GM21717 (cell line): ENCODE measurements around the gene IL2RA.
"Not testable (repeated sequence)": the region's sequence is repeated elsewhere in the genome, so short reads cannot be mapped to it uniquely, and the experiment has no call there.

Experiments
- ATAC-seq: cut with Tn5 transposase; IDR thresholded peaks from one replicate; pipeline ENCODE4 v1.9.1; 2021; ENCODE audit warnings: mild to moderate bottlenecking, moderate library complexity; ENCODE audit not compliant: unreplicated experiment

IL2RA gene

DNA sequence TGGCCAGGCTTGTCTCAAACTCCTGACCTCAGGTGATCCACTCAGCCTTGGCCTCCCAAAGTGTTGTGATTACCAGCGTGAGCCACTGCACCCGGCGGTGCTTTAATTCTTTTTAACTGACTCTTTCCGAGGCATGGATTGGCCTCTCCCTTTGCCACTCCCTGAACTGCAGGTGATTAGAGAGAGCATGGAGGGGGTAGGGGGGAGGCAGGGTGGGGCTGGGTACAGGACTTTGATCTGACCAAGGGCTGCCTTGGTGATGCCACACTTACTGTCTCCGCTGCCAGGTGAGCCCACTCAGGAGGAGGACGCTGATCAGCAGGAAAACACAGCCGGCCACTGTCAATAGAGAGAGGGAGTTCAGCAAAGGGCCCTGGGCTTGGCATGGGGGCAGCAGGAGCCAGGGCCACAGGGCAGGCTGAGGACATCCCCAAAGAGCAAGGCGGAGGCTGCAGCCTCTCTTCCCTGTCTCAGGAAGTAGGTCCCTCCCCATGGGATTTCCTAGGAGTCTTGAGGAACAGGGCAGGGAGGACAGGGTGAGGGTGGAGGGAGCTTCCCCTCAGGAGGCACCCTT, 44.3 kb downstream of the IL2RA start:
- no peak for ATAC-seq

DNA sequence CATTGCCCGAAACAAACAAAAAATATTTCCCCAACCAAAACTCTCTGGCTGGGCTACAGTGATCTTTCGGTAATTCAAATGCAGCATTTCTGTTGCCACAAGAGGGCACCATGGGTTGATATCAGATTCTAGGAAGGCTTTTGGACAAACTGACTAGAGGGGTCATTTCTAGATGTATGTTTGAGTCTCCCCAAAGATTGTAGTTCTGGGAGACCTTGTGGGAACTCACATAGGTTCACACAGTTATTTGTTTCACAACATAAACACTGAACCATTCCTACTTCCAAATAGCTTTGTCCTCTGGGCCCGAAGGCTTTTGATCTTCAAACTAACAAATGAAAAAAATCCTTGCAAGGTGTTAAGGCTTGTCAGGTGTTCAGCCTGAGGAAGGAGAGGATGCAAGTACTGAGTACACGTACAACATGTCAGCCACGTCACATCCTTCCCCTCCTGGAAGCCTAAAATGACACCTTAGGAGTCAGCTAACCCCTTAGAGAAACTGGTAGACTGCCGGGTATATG, 47.9 kb downstream of the IL2RA start:
- peak; percentile 67 for ATAC-seq

DNA sequence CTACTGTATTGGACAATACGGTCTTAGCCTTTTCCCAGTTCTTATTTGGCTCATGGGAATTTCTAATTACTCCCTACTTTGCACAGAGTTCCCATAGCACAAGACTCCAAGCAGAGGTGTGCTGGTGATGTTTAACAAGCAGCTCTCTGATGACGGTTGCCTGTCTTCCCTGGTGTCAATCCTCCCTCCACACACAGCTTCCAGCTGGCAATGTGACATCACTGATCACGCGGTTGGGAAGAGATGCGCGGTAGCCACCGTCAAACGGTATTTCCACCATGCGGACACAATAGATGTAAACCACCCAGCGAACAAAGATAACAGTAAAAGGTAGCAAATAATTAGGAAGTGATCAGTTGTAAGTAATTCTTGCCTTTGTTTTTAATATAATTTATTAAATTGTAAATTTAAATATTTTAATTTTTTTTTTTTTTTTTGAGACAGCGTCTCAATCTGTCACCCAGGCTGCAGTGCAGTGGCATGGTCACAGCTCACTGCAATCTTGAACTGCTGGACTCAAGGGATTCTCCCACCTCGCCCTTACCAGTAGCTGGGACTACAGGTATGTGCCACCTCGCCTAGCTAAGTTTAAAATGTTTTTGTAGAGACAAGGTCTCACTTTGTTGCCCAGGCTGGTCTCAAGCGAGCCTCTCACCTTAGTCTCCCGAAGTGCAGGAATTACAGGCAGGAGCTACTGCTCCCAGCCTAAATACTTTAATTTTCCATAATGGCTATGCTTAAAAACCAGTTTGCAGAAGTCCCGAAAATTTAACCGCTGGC, 48.6 kb downstream of the IL2RA start:
- no peak for ATAC-seq

DNA sequence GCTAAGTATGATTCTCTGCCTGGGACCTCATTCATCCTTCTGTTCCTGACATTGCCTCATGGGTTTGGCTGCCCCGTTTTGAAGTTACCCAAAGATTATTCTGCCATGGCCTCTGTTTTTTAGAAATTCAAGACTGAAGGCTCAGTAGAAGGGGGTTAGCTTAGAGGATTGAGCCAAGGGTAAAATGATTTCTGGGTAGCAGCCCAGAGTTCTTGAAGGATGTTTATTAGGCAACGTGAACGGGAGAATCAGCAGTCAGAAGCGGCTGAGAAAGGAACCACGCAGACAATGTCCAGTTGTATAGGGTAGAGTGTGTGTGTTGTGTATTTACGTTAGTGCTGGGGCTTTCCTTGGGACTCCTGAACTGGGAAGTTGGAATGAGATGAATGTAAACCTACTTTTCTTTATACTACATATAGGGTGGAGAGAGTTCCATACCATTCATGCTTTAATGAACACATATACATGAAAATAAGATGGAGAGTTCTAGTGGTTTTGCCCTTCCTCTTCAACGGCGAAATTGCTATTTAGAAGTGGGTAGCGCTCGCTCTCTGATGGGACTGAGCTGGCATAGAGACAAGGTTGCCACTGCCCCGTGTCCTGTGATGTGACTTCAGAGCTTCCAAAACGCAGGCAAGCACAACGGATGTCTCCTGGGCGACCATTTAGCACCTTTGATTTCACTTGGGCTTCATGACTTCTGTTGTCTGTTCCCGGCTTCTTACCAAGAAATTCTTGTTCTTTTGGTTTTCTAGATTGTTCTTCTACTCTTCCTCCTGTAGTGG, 49.9 kb downstream of the IL2RA start:
- no peak for ATAC-seq

DNA sequence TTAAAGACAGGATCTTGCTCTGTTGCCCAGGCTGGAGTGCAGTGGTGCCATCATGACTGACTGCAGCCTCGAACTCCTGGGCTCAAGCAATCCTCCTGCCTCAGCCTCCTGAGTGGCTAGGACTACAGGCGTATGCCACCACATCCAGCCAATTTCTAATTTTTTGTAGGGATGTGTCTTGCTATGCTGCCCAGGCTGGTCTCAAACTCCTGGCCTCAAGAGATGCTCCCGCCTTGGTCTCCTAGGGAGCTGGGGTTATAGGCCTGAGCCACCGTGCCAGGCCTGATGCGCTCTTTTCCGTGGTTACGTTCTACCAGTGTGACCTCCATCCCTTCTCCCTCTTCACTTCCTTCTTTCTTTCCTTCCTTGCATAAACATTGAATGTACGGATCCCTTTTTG, 50.6 kb downstream of the IL2RA start:
- no peak for ATAC-seq

DNA sequence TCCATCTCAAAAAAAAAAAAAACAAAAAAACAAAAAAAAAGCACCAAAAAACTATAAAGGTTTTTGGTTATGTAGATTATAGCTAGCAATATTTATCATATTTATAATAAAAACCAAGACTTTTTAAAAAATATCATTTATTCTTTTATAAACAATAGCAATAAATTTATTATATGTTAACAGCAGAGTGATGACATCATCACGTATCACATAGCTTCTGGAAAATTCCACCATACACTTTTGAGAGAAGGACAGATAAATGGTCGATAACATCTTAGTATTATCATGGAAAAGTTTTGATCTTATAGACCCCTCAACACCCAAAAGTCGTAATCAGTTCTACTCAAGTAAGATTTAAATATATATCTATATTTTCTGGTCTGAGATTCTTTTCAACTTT, 51.6 kb downstream of the IL2RA start:
- ATAC-seq = no peak

DNA sequence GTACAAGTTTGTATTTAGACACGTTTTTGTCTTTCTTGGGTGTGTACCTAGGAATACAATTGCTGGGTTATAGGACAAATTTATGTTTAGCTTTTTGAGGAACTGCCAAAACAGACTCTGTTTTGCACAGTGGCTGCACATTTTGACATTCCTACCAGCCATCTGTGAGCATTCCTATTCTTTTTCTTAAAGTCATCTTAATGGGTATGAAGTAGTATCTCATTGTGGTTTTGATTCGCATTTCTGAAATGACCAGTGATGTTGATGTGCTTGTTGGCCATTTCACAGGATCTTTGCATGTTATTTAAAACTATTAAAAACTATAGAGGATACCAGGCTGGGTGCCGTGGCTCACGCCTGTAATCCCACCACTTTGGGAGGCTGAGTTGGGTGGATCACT, 52.2 kb downstream of the IL2RA start:
- ATAC-seq = no peak

DNA sequence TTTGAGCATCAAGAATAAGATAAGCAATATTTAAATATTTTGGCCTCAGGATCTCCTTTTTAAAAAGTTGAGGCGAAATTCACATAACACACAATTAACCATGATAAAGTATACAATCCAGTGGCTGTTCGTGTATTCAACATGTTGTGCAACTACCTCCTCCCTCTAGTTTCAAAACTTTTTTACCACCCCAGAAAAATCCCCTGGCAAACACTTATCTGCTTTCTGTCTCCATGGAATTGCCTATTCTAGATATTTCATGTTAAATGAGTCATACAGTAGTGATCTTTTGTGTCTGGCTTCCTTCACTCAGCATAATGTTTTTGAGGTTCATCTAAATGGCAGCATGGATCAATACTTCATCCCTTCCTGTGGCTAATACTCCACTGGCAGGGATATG, 53.0 kb downstream of the IL2RA start:
- ATAC-seq = no peak

DNA sequence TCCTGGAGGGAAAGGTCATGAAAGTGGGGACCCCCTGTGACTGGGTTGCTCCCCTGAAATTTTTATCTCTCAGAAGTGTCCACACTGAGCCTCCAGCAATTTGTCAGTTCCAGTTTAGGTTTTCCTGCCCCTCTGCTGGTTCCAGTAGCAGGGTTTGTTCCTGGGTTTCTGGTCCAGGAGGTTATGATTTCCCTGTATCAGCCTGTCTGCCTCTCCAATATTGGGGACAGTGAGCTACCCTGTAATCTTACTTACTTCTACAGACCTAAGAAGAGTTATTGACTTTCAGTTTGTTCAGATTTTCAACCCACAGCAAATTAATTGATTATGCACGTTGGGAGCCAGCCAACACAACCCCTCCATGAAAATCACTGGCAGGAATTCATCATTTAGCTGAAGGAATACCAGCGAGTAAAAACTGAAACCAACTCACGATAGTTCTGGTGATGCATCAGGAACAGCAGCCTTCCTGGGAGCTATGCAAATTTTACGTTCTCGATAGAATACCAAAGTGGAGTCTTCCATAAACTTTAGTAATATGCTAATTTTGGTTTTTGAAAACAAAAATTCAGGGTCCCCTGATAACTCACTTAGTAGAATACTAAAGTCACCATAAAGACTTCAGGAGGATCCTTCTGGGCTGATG, 53.5 kb downstream of the IL2RA start:
- no peak for ATAC-seq

DNA sequence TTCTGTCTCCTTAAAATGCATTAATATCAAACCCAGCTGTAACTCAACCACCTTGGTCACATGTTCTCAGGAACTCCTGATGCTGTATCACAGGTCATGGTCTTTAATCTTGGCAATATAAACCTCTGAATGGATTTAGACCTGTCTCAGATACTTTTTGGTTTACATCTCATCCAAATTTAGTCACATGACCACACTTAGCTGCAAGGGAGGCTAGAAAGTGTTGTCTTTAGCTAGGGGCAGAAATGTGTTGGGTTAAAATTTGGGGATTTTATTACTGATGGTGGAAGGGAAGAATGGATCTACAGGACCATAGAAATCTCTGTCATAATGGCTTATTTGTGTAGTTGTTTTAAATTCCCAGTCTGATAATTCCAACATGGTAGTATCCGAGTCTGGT, 55.2 kb downstream of the IL2RA start:
- no peak for ATAC-seq

DNA sequence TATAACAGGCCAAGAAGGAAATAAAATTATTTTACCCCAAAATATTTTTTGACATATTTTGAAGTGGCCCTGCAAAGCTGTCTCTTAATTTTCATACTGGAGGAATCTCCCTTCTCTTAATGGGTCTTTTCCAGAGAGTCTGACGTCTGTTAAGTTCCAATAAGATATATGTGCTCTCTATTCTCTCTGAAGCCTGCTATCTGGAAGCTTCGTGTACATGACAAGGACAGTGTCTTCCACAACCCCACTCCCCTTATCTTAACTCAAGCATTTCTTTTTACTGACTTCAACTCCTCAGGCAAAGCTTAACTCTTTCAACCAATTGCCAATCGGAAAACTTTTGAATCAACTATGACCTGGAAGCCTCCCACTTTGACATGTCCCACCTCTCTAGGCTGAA, 55.6 kb downstream of the IL2RA start:
- ATAC-seq = no peak

DNA sequence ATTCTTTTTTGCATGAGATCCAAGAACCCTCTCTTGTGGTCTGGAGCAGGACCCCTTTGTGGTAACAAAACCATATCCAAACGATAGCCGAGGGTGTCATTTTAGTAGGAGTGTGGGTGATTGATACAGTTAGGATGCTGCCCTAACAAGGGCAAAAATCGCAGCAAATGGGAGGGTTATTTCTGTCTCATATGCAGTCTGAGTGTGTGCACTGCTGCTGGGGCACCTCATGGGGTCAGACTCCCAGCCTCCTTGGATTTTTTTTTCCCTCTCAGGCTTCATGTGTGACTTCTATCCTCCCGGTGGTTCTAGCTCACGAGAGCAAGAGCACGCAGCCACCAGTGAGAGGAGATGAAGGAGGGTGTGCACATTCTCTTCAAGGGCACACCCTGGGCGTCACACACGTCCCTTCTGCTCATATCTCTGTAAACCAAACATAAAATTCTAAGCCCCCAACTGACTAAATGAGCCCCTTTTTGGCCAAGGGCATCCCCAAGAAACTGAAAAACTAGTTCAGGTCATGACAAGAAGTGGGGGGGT, 56.2 kb downstream of the IL2RA start:
- no peak for ATAC-seq

DNA sequence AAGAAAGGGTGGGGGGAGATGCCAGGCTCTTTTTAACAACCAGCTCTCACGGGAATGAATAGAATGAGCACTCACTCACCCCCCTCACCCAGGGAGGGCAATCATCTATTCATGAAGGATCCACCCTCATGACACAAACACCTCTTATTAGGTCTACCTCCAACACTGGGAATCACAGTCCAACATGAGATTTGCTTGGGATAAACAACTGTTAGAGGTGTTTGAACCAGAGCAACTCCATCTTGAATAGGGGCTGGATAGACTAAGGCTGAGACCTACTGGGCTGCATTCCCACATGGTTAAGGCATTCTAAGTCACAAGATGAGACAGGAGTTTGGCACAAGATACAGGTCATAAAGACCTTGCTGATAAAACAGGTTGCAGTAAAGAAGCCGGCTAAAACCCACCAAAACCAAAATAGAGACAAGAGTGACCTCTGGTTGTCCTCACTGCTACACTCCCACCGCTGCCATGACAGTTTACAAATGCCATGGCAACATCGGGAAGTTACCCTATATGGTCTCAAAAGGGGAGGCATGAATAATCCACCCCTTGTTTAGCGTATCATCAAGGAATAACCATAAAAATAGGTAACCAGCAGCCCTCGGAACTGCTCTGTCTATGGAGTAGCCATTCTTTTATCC, 56.9 kb downstream of the IL2RA start:
- ATAC-seq = not testable (repeated sequence)

DNA sequence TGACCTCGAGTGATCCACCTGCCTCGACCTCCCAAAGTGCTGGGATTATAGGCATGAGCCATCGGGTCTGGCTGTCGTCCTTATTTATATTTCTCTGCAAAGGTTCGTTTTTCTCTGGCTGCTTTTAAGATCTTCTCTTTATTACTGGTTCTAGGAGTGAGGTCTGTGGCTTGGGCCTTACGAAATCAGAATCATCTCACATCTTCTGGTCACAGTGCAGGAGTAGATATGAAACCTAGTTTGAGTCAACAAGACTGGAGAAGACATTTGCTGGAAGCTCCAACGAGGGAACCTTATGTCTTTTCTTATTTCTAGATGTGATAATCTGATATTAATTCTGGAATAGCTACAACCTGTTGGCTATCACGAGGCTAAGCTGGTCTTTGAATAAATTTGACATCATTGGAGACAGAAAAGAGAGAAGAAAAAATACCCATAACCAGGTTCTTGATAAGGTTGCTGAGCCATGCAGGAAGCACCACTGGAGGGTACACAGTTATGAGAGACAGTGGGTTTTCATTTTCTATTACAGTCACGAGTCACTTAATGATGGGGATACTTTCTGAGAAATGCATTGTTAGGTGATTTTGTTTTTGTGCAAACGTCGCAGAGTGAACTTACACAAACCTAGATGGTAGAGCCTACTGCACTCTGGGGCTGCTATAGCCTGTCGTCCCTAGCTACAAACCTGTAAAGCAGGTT, 59.2 kb downstream of the IL2RA start:
- ATAC-seq = peak; percentile 67

DNA sequence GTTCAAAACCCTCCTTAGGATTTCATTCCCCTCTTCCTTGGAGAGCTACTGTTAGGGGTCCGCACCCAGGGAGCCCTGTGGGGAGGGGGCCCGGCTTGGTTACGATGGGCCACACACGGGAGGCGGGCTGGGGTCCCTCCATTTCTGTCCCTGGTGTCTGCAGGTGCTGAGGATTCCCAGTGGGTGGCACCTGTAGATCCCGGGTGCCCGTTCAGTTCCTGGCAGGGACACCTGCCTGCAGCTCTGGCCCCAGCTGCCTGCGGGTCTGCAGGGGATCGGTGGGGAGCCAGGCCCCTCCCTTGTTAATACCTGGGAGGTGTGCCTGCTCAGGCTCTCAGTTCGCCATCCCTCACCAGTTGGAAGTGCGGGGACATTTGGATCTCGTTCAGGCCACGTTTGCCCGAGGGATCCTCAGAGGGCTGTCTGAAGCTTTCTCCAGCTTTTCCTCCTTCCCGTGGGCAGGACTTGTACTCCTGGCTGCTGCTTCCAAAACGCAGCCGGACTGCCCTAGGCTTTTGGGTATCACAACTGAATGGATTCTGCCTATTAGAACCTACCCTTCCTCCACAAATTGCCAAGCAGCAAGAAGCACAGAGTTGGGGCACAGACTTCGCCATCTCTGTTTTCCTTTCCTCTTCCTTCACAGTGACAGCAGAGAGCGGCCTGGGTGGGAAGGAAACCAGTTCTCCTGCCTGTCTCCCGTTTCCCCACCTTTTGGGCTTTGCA, 62.6 kb downstream of the IL2RA start:
- no peak for ATAC-seq

DNA sequence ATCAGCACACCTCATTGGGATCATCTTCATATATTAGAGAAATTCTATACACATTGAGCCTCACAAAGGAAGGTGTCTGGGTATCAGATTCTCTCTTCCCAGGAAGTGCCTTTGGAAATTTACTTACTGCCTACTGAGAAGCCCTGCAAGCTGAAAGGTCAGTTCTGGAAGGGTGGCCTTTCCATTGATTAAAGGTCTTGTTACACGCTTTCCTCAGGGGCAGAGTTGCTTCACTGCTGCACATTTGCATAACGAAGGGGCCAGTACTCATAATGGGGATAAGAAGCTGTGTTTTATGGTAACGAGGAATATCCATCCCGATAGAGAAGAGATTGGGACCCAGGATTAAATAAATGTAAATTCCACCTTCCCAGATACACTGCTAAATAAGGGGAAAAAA, 65.5 kb downstream of the IL2RA start:
- ATAC-seq = no peak

DNA sequence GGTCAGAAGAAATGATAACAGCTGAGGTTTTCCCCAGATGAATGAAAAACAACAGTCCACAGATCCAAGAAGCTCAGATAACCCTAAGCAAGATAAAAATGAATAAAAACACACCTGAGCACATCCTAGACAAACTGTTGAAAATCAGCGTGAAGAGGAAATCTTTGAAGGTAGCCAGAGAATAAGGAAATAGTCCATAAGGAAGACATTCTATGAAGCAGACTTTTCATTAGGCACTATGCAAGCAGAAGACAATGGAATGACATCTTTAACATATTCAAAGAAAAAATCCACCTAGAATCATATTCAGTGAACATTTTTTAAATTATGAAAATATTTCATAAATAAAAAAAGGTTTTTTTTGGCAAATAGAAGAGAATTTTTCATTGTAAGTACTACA, 69.8 kb downstream of the IL2RA start:
- ATAC-seq = no peak

DNA sequence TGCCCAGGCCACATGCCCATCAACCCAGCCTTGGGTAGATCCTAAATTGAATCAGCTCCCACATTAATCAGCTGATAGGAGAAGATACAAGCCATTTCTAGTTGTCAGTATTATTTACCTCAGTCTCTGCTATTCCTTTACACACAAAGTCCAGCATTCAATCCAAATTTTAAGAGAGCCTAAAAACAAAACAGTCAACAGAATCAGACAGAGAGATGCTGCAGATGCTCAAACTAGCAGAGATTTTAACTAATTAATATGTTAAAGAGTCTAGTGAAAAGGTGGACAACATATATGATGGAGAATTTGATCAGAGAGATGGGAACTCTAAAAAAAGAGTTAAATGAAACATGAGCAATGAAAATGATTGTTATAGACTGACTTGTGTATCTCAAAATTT, 70.5 kb downstream of the IL2RA start:
- no peak for ATAC-seq

DNA sequence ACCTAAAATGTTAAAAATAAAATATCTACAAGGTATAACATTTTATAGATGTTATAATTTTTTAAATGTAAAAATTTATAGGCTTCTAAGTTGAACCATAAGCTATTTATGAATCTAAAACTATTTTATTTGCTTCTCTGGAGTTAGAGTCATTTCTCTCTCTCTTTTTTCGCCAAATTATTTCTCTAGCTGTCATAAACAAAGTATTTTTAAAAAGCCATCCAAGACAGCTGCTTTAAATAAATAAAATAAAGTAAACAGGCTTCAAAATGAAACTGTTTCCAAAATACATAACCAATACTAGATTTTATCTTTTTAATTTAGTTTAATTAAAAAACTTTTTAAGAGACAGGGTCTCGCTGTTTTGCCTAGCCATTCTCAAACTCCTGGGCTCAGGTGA, 72.4 kb downstream of the IL2RA start:
- ATAC-seq = no peak
